Smooth muscle cell of the brain vasculature (primary cell): ENCODE results near the gene ITPR2.
"Not testable (repeated sequence)": the region's sequence is repeated elsewhere in the genome, so short reads cannot be mapped to it uniquely, and the experiment has no call there.

ENCODE experiments used
- DNase-seq: peaks from one replicate; pipeline ENCODE4 v3.0.0-alpha.2; 2012; ENCODE audit warnings: low read depth, low spot score

Gene ITPR2

GRCh38 chr12:26832822-26833742, at the start of gene ITPR2:
TSS of gene ITPR2 (minus strand) at chr12:26833194. CDS start at chr12:26832781, 413 bp downstream.
- DNase-seq, result no peak

- no peak for DNase-seq
Observed at GRCh38 chr12:26880625-26881024, 47.6 kb upstream of the ITPR2 start.

- no peak for DNase-seq
Observed at GRCh38 chr12:26878661-26879119, 45.7 kb upstream of the ITPR2 start.

- DNase-seq, result no peak
Observed at GRCh38 chr12:26874501-26875296, 41.7 kb upstream of the ITPR2 start.

- DNase-seq, result no peak
Observed at GRCh38 chr12:26872625-26873024, 39.6 kb upstream of the ITPR2 start.

- no peak for DNase-seq
Observed at GRCh38 chr12:26871985-26872384, 39.0 kb upstream of the ITPR2 start.

GRCh38 chr12:26870491-26871419, 37.8 kb upstream of the ITPR2 start:
- DNase-seq, result no peak

GRCh38 chr12:26869908-26870459, 37.0 kb upstream of the ITPR2 start:
- no peak for DNase-seq

- no peak for DNase-seq
Observed at GRCh38 chr12:26869104-26869494, 36.1 kb upstream of the ITPR2 start.

GRCh38 chr12:26868447-26869103, 35.6 kb upstream of the ITPR2 start:
- DNase-seq, result no peak

- DNase-seq, result no peak
Observed at GRCh38 chr12:26867080-26867479, 34.1 kb upstream of the ITPR2 start.

GRCh38 chr12:26863515-26863914, 30.5 kb upstream of the ITPR2 start:
- no peak for DNase-seq

GRCh38 chr12:26862787-26863186, 29.8 kb upstream of the ITPR2 start:
- not testable (repeated sequence) for DNase-seq

GRCh38 chr12:26861690-26862089, 28.7 kb upstream of the ITPR2 start:
- no peak for DNase-seq

GRCh38 chr12:26857465-26858176, 24.6 kb upstream of the ITPR2 start:
- DNase-seq, result no peak

- DNase-seq, result no peak
Observed at GRCh38 chr12:26855337-26855736, 22.3 kb upstream of the ITPR2 start.

- DNase-seq, result no peak
Observed at GRCh38 chr12:26854031-26854390, 21.0 kb upstream of the ITPR2 start.

GRCh38 chr12:26853303-26854030, 20.5 kb upstream of the ITPR2 start:
- no peak for DNase-seq
